Neural cell (in vitro differentiated cells): Measurements from ENCODE around the gene ENAH. TPM values are rescaled to one million over a fixed set of nuclear protein-coding genes. Genes with fewer than 3 reads are reported as not detected.

Experiments
- H2AFZ ChIP-seq: fragments of 200-600, 300-800 bp; sonication (generic), shearing (Covaris generic); 2 replicates; pipeline ENCODE4 v1.6.0; 2014; ENCODE audit warnings: low read depth, mild to moderate bottlenecking, antibody characterized with exemption, low read length, moderate library complexity
- H3F3A ChIP-seq: fragments of 200-600 bp; shearing (Covaris generic); 2 replicates; pipeline ENCODE4 v1.6.1; 2016; ENCODE audit warnings: mild to moderate bottlenecking, moderate library complexity, mixed read lengths, antibody characterized with exemption, low read length; ENCODE audit not compliant: insufficient read depth, poor library complexity, severe bottlenecking
- H3K27ac ChIP-seq: fragments of 200-600, 300-800 bp; sonication (generic), shearing (Covaris generic); 2 replicates; pipeline ENCODE4 v1.5.1; 2014; ENCODE audit warnings: mild to moderate bottlenecking, low read length, moderate library complexity
- H3K27me3 ChIP-seq: fragments of 300-800, 200-600 bp; sonication (generic), shearing (Covaris generic); 2 replicates; pipeline ENCODE4 v1.6.0; 2014; ENCODE audit warnings: mild to moderate bottlenecking, low read depth, low read length, moderate library complexity; ENCODE audit not compliant: insufficient read depth
- H3K36me3 ChIP-seq: fragments of 300-800, 200-600 bp; sonication (generic), shearing (Covaris generic); 2 replicates; pipeline ENCODE4 v1.5.1; 2014; ENCODE audit warnings: mild to moderate bottlenecking, antibody characterized with exemption, low read length, moderate library complexity; ENCODE audit not compliant: insufficient read depth
- H3K4me2 ChIP-seq: fragments of 300-800, 200-600 bp; sonication (generic), shearing (Covaris generic); 2 replicates; pipeline ENCODE4 v1.6.0; 2014; ENCODE audit warnings: mild to moderate bottlenecking, low read length
- H3K4me3 ChIP-seq: fragments of 300-800, 200-600 bp; sonication (generic), shearing (Covaris generic); 2 replicates; pipeline ENCODE4 v1.5.1; 2014; ENCODE audit warnings: mild to moderate bottlenecking, low read length, moderate library complexity
- H3K79me2 ChIP-seq: fragments of 200-600 bp; shearing (Covaris generic); replicated peaks from 2 replicates; pipeline ENCODE4 v1.6.0; 2014; ENCODE audit warnings: mild to moderate bottlenecking, low read length, moderate library complexity; ENCODE audit not compliant: insufficient read depth
- H3K9ac ChIP-seq: fragments of 300-800, 200-600 bp; sonication (generic), shearing (Covaris generic); 2 replicates; pipeline ENCODE4 v1.6.1; 2016; ENCODE audit warnings: mild to moderate bottlenecking, low read length, mixed read lengths
- H3K9me2 ChIP-seq: fragments of 200-600 bp; shearing (Covaris generic); 2 replicates; pipeline ENCODE4 v1.6.1; 2016; ENCODE audit warnings: mild to moderate bottlenecking, low read length, mixed read lengths; ENCODE audit not compliant: insufficient read depth
- H3K9me3 ChIP-seq: fragments of 200-600, 300-800 bp; sonication (generic), shearing (Covaris generic); 2 replicates; pipeline ENCODE4 v1.6.1; 2016; ENCODE audit warnings: mild to moderate bottlenecking, mixed run types, low read length, moderate library complexity, mixed read lengths
- H4K20me1 ChIP-seq: fragments of 200-600 bp; shearing (Covaris generic); 2 replicates; pipeline ENCODE4 v1.6.1; 2016; ENCODE audit warnings: mild to moderate bottlenecking, mixed run types; ENCODE audit not compliant: insufficient read depth
- EP300 ChIP-seq: fragments of 450-650 bp; conservative IDR thresholded peaks from 2 replicates; pipeline ENCODE4 v1.6.1; 2014; ENCODE audit warnings: antibody characterized with exemption, mild to moderate bottlenecking, moderate library complexity; ENCODE audit not compliant: poor library complexity, severe bottlenecking
- EZH2 ChIP-seq: fragments of 200-600, 300-800 bp; shearing (Covaris generic), sonication (generic); IDR thresholded peaks from 2 replicates; pipeline ENCODE4 v1.6.1; 2014; ENCODE audit warnings: antibody characterized with exemption, low read length, borderline replicate concordance, mild to moderate bottlenecking; ENCODE audit not compliant: insufficient read depth, poor library complexity, severe bottlenecking
- MXI1 ChIP-seq: fragments of 450-650 bp; conservative IDR thresholded peaks from 2 replicates; pipeline ENCODE4 v1.6.1; 2014; ENCODE audit warnings: antibody characterized with exemption, mild to moderate bottlenecking; ENCODE audit not compliant: poor library complexity, severe bottlenecking
- POLR2AphosphoS5 ChIP-seq: IDR thresholded peaks from 2 replicates; pipeline ENCODE4 v1.6.1; 2012
- RAD21 ChIP-seq: fragments of 450-650 bp; conservative IDR thresholded peaks from 2 replicates; pipeline ENCODE4 v1.6.1; 2014; ENCODE audit warnings: antibody characterized with exemption, mild to moderate bottlenecking, moderate library complexity
- SMC3 ChIP-seq: fragments of 450-650 bp; conservative IDR thresholded peaks from 2 replicates; pipeline ENCODE4 v1.6.1; 2014; ENCODE audit warnings: antibody characterized with exemption, mild to moderate bottlenecking, moderate library complexity; ENCODE audit not compliant: poor library complexity
- TAF1 ChIP-seq: IDR thresholded peaks from 2 replicates; pipeline ENCODE4 v1.6.1; 2012; ENCODE audit warnings: low read depth
- polyA plus RNA-seq: library from polyadenylated mRNA; depleted of rRNA; stranded (reverse); fragments of >200 nt; gene quantifications from 2 replicates; pipeline ENCODE4 v1.2.3, GENCODE V29; 2014
- TF ChIP-seq, protein P1 (sequence below): IDR thresholded peaks from 2 replicates; pipeline ENCODE4 v1.6.1; 2012; ENCODE audit warnings: borderline replicate concordance
- TF ChIP-seq, protein P2 (sequence below): fragments of 450-650 bp; IDR thresholded peaks from 2 replicates; pipeline ENCODE4 v1.5.1; 2014; ENCODE audit warnings: antibody characterized with exemption, mild to moderate bottlenecking, moderate library complexity; ENCODE audit not compliant: poor library complexity, severe bottlenecking

Gene ENAH
- polyA plus RNA-seq, 1 donor from 2014 or later = 58.4 TPM

- H2AFZ ChIP-seq = no peak overlapping the region
- no peaks in the 10 kb centered on the region for H3K27me3 ChIP-seq
- no peaks in the 10 kb centered on the region for H3K9me2 ChIP-seq
- H3K4me2 ChIP-seq = no peak overlapping the region
- TF ChIP-seq EP300 = no peak
- TF ChIP-seq POLR2AphosphoS5 = no peak
- TF ChIP-seq, protein P1, sequence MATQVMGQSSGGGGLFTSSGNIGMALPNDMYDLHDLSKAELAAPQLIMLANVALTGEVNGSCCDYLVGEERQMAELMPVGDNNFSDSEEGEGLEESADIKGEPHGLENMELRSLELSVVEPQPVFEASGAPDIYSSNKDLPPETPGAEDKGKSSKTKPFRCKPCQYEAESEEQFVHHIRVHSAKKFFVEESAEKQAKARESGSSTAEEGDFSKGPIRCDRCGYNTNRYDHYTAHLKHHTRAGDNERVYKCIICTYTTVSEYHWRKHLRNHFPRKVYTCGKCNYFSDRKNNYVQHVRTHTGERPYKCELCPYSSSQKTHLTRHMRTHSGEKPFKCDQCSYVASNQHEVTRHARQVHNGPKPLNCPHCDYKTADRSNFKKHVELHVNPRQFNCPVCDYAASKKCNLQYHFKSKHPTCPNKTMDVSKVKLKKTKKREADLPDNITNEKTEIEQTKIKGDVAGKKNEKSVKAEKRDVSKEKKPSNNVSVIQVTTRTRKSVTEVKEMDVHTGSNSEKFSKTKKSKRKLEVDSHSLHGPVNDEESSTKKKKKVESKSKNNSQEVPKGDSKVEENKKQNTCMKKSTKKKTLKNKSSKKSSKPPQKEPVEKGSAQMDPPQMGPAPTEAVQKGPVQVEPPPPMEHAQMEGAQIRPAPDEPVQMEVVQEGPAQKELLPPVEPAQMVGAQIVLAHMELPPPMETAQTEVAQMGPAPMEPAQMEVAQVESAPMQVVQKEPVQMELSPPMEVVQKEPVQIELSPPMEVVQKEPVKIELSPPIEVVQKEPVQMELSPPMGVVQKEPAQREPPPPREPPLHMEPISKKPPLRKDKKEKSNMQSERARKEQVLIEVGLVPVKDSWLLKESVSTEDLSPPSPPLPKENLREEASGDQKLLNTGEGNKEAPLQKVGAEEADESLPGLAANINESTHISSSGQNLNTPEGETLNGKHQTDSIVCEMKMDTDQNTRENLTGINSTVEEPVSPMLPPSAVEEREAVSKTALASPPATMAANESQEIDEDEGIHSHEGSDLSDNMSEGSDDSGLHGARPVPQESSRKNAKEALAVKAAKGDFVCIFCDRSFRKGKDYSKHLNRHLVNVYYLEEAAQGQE = no peak
- TF ChIP-seq TAF1 = no peak
- TF ChIP-seq SMC3 = no peak
- no peak for TF ChIP-seq EZH2
- TF ChIP-seq RAD21 = no peak
- no peak for TF ChIP-seq MXI1
- TF ChIP-seq, protein P2, sequence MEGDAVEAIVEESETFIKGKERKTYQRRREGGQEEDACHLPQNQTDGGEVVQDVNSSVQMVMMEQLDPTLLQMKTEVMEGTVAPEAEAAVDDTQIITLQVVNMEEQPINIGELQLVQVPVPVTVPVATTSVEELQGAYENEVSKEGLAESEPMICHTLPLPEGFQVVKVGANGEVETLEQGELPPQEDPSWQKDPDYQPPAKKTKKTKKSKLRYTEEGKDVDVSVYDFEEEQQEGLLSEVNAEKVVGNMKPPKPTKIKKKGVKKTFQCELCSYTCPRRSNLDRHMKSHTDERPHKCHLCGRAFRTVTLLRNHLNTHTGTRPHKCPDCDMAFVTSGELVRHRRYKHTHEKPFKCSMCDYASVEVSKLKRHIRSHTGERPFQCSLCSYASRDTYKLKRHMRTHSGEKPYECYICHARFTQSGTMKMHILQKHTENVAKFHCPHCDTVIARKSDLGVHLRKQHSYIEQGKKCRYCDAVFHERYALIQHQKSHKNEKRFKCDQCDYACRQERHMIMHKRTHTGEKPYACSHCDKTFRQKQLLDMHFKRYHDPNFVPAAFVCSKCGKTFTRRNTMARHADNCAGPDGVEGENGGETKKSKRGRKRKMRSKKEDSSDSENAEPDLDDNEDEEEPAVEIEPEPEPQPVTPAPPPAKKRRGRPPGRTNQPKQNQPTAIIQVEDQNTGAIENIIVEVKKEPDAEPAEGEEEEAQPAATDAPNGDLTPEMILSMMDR = no peak
- no peak overlapping the region for H3K4me3 ChIP-seq
- no peaks in the 10 kb centered on the region for H3F3A ChIP-seq
- H3K79me2 ChIP-seq = no peaks in the 10 kb centered on the region
- no peaks in the 10 kb centered on the region for H4K20me1 ChIP-seq
- no peak overlapping the region for H3K27ac ChIP-seq
- no peak overlapping the region for H3K9ac ChIP-seq
- no peaks in the 10 kb centered on the region for H3K9me3 ChIP-seq
- H3K36me3 ChIP-seq = no peaks in the 10 kb centered on the region
These were observed 175.5 kb downstream of the ENAH start for GRCh38 chr1:225477296-225477911.

GRCh38 chr1:225476538-225476988 lies 176.4 kb downstream of the ENAH start:
- no peaks in the 10 kb centered on the region for H3K9me2 ChIP-seq

More at GRCh38 chr1:225476538-225476988, 176.4 kb downstream of the ENAH start:
- Histone ChIP-seq H3F3A (no peaks in the 10 kb centered on the region), H3K9me3 (no peaks in the 10 kb centered on the region), H3K4me2 (no peak overlapping the region), H3K9ac (no peak overlapping the region), H3K79me2 (no peaks in the 10 kb centered on the region), H2AFZ (no peak overlapping the region), H3K4me3 (no peak overlapping the region), H4K20me1 (no peaks in the 10 kb centered on the region), H3K27ac (no peak overlapping the region), H3K27me3 (no peaks in the 10 kb centered on the region), H3K36me3 (no peaks in the 10 kb centered on the region)
- TF ChIP-seq MXI1 = no peak
- no peak for TF ChIP-seq TAF1
- TF ChIP-seq, protein P2 = no peak
- TF ChIP-seq, protein P1 = no peak
- TF ChIP-seq SMC3 = no peak
- no peak for TF ChIP-seq EZH2
- no peak for TF ChIP-seq EP300
- no peak for TF ChIP-seq POLR2AphosphoS5
- no peak for TF ChIP-seq RAD21
